ENCODE results near the gene TMEM143. TPM values are rescaled to one million over a fixed set of nuclear protein-coding genes. Genes with fewer than 3 reads are reported as not detected.
A peak's percentile ranks its signal among the peaks of the same experiment; 100 is the strongest.

TMEM143 gene
- total and polyA plus RNA-seq, 10 of the 15 experiments (the other 5 are each of a cell fraction or from before 2014, with no cell fraction given): 1.5 to 19.5 (median 10.1) TPM

DNA sequence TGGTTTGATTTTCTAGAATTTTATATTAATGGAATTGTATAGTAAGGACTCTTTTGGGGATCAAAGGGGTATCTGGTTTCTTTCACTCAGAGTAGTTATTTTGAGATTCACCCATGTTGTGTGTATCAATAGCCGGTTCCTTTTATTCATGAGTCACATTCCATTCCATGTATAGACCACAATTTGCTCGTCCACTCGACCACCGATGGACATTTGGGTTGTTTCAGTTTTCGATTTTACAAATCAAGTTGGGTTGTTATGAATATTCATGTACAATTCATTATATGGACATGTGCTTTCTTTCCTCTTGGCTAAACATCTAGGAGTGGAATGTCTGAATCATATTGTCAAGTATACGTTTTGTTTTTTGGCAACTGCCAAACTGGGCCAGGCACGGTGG, 48.0 kb downstream of the TMEM143 start:
- no peak overlapping the region for H3K9ac ChIP-seq (ENCODE audit: control insufficient read depth, insufficient read depth, low read length)
- WGBS (ENCODE audit: insufficient coverage, insufficient replicate concordance, low lambda C conversion rate, missing lambda C conversion rate): 1% methylated on average over 7 of the region's 7 CpGs
- H3K27me3 ChIP-seq (replicated peaks in 1 of 2; ENCODE audit: control insufficient read depth in 2 of 2, insufficient read depth in 2 of 2, low read length in 1 of 2): no peaks in the 10 kb centered on the region
- CTCF ChIA-PET: interaction anchor here (1.6 to 3.3 kb wide), 3 partner anchors 47 to 269 kb away, joined by 4 to 36 read pairs (median 6); partner anchors contain the start of gene KDELR1
- no TSS peak for BruUV-seq (replicated peaks)
- in situ Hi-C loops (cut with MboI): loop anchor here (5.0 kb wide), 1 partner anchor 272 kb away; no protein-coding TSS in a partner anchor
- intact Hi-C loops (cut with micrococcal nuclease; ENCODE audit: unreplicated experiment): no loop called here
- H3K4me2 ChIP-seq (ENCODE audit: control insufficient read depth, insufficient read depth): no peak overlapping the region
- H3K27ac ChIP-seq (ENCODE audit: control insufficient read depth, insufficient read depth): no peak overlapping the region
- H3K79me2 ChIP-seq (ENCODE audit: control insufficient read depth, insufficient read depth, low read length): no peaks in the 10 kb centered on the region
- H3K9me3 ChIP-seq (replicated peaks; ENCODE audit: control insufficient read depth, insufficient read depth, low read length): no peaks in the 10 kb centered on the region
- no peak overlapping the region for H2AFZ ChIP-seq (ENCODE audit: control insufficient read depth, low read depth, low read length)
- SMC1A ChIA-PET (ENCODE audit: uncharacterized antibody, unreplicated experiment): interaction anchor here (13.2 kb wide), 1 partner anchor 18 kb away, joined by 223 read pairs; no protein-coding TSS in a partner anchor
- H3K4me3 ChIP-seq: no peak overlapping the region
- DNase-seq (ENCODE audit: low read depth, low spot score) (no peak), FAIRE-seq (no peak), ATAC-seq (0 out of 3 replicates have a peak, but pooled peaks have one; percentile 9)
- TF ChIP-seq JUNB (IDR thresholded peaks at IDR 0.05): 0 out of 2 replicates have a peak, but pooled peaks have one; percentile 15
- no peak for TF ChIP-seq BHLHE40 (IDR thresholded peaks at IDR 0.05; ENCODE audit: borderline replicate concordance in 1 of 2, low read depth in 2 of 2, low read length in 1 of 2)
- no peak for TF ChIP-seq EED (IDR thresholded peaks at IDR 0.05; ENCODE audit: low read depth)
- TF ChIP-seq RUNX3 (IDR thresholded peaks at IDR 0.05; ENCODE audit: low read length): peak; percentile 57
- no peak for TF ChIP-seq MEF2B (IDR thresholded peaks at IDR 0.05; ENCODE audit: partially characterized antibody, poor library complexity, severe bottlenecking)
- TF ChIP-seq TARDBP (IDR thresholded peaks at IDR 0.05; ENCODE audit: borderline replicate concordance): no peak
- no peak for TF ChIP-seq ESRRA (IDR thresholded peaks at IDR 0.05; ENCODE audit: low read length)
- no peaks in the 10 kb centered on the region for H3K36me3 ChIP-seq (ENCODE audit: control insufficient read depth in 2 of 2, insufficient read depth in 2 of 2, low read length in 1 of 2)
- H4K20me1 ChIP-seq (ENCODE audit: control insufficient read depth, insufficient read depth): no peaks in the 10 kb centered on the region
- H3K4me1 ChIP-seq (ENCODE audit: control insufficient read depth, insufficient read depth, low read length): peaks cover 8% of the 10 kb centered on the region
- POLR2A ChIA-PET: no interaction called here
- RAD21 ChIA-PET (ENCODE audit: unreplicated experiment): interaction anchor here (3.2 kb wide), 1 partner anchor 18 kb away, joined by 39 read pairs; no protein-coding TSS in a partner anchor

DNA sequence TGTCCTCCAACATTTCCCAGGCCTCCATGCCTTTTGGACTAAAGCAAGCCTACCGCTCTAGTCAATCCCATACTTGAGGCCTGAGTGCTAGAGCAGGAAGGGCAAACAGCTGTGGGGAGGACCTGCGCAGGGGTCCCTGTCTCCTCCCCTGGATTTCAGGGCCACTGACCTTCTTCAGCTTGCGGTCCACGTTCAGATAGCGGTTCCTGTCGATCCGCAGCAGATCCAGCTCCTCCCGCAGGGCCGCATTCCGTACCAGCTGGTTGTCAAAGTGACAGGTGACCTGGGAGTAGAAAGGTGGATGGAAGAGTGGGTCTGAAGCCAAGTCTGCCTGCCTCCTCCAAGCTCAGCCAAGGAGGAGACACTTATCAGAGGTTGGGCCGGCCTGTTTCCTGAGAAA, 52.4 kb downstream of the TMEM143 start:
- Histone ChIP-seq H4K20me1 (ENCODE audit: control insufficient read depth, insufficient read depth) (no peaks in the 10 kb centered on the region), H3K4me1 (ENCODE audit: control insufficient read depth, insufficient read depth, low read length) (no peaks in the 10 kb centered on the region), H3K79me2 (ENCODE audit: control insufficient read depth, insufficient read depth, low read length) (no peaks in the 10 kb centered on the region), H3K9ac (ENCODE audit: control insufficient read depth, insufficient read depth, low read length) (no peak overlapping the region), H3K9me3 (replicated peaks; ENCODE audit: control insufficient read depth, insufficient read depth, low read length) (no peaks in the 10 kb centered on the region), H3K27me3 (replicated peaks in 1 of 2; ENCODE audit: control insufficient read depth in 2 of 2, insufficient read depth in 2 of 2, low read length in 1 of 2) (no peaks in the 10 kb centered on the region), H3K27ac (ENCODE audit: control insufficient read depth, insufficient read depth) (no peak overlapping the region), H3K4me3 (no peak overlapping the region), H3K4me2 (ENCODE audit: control insufficient read depth, insufficient read depth) (no peak overlapping the region), H3K36me3 (ENCODE audit: control insufficient read depth in 2 of 2, insufficient read depth in 2 of 2, low read length in 1 of 2) (no peaks in the 10 kb centered on the region), H2AFZ (ENCODE audit: control insufficient read depth, low read depth, low read length) (no peak overlapping the region)
- RAD21 ChIA-PET (ENCODE audit: unreplicated experiment): interaction anchor here (1.2 kb wide), 1 partner anchor 10 kb away, joined by 3 read pairs; a partner anchor contains a TSS
- no TSS peak for BruUV-seq (replicated peaks)
- FAIRE-seq (no peak), DNase-seq (ENCODE audit: low read depth, low spot score) (no peak), ATAC-seq (no peak)
- POLR2A ChIA-PET: no interaction called here
- in situ Hi-C loops (cut with MboI) (no loop called here), intact Hi-C loops (cut with micrococcal nuclease; ENCODE audit: unreplicated experiment) (no loop called here)
- CTCF ChIA-PET: no interaction called here
- WGBS (ENCODE audit: insufficient coverage, insufficient replicate concordance, low lambda C conversion rate, missing lambda C conversion rate): 68% methylated on average over 11 of the region's 11 CpGs
- SMC1A ChIA-PET (ENCODE audit: uncharacterized antibody, unreplicated experiment): no interaction called here
- no peak for TF ChIP-seq POLR2AphosphoS2 (IDR thresholded peaks at IDR 0.05; ENCODE audit: low read depth, low read length)
- no peak for TF ChIP-seq CBFB (IDR thresholded peaks at IDR 0.05; ENCODE audit: low read depth)
- TF ChIP-seq SP1 (IDR thresholded peaks at IDR 0.05; ENCODE audit: low read depth, low read length): no peak
- no peak for TF ChIP-seq DPF2 (IDR thresholded peaks at IDR 0.05)
- TF ChIP-seq, protein P1, sequence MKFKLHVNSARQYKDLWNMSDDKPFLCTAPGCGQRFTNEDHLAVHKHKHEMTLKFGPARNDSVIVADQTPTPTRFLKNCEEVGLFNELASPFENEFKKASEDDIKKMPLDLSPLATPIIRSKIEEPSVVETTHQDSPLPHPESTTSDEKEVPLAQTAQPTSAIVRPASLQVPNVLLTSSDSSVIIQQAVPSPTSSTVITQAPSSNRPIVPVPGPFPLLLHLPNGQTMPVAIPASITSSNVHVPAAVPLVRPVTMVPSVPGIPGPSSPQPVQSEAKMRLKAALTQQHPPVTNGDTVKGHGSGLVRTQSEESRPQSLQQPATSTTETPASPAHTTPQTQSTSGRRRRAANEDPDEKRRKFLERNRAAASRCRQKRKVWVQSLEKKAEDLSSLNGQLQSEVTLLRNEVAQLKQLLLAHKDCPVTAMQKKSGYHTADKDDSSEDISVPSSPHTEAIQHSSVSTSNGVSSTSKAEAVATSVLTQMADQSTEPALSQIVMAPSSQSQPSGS (IDR thresholded peaks at IDR 0.05; ENCODE audit: low read length): no peak
- TF ChIP-seq RB1 (IDR thresholded peaks at IDR 0.05; ENCODE audit: borderline replicate concordance): no peak
- no peak for TF ChIP-seq CREM (IDR thresholded peaks at IDR 0.05; ENCODE audit: low read depth)
- TF ChIP-seq, protein P2, sequence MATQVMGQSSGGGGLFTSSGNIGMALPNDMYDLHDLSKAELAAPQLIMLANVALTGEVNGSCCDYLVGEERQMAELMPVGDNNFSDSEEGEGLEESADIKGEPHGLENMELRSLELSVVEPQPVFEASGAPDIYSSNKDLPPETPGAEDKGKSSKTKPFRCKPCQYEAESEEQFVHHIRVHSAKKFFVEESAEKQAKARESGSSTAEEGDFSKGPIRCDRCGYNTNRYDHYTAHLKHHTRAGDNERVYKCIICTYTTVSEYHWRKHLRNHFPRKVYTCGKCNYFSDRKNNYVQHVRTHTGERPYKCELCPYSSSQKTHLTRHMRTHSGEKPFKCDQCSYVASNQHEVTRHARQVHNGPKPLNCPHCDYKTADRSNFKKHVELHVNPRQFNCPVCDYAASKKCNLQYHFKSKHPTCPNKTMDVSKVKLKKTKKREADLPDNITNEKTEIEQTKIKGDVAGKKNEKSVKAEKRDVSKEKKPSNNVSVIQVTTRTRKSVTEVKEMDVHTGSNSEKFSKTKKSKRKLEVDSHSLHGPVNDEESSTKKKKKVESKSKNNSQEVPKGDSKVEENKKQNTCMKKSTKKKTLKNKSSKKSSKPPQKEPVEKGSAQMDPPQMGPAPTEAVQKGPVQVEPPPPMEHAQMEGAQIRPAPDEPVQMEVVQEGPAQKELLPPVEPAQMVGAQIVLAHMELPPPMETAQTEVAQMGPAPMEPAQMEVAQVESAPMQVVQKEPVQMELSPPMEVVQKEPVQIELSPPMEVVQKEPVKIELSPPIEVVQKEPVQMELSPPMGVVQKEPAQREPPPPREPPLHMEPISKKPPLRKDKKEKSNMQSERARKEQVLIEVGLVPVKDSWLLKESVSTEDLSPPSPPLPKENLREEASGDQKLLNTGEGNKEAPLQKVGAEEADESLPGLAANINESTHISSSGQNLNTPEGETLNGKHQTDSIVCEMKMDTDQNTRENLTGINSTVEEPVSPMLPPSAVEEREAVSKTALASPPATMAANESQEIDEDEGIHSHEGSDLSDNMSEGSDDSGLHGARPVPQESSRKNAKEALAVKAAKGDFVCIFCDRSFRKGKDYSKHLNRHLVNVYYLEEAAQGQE (IDR thresholded peaks at IDR 0.05; ENCODE audit: low read depth, low read length): no peak

All from GM12878 (cell line).